Non-pigmented ciliary epithelial cell (primary cell): ENCODE data around the gene NCLN.
"Not testable (repeated sequence)": the region's sequence is repeated elsewhere in the genome, so short reads cannot be mapped to it uniquely, and the experiment has no call there.

Source experiments
- DNase-seq: peaks from one replicate; pipeline ENCODE4 v3.0.0-alpha.2; 2010; ENCODE audit warnings: low read depth

Gene NCLN

GRCh38 chr19:3198901-3199700 is 13.4 kb downstream of the NCLN start:
- DNase-seq, result no peak

DNA sequence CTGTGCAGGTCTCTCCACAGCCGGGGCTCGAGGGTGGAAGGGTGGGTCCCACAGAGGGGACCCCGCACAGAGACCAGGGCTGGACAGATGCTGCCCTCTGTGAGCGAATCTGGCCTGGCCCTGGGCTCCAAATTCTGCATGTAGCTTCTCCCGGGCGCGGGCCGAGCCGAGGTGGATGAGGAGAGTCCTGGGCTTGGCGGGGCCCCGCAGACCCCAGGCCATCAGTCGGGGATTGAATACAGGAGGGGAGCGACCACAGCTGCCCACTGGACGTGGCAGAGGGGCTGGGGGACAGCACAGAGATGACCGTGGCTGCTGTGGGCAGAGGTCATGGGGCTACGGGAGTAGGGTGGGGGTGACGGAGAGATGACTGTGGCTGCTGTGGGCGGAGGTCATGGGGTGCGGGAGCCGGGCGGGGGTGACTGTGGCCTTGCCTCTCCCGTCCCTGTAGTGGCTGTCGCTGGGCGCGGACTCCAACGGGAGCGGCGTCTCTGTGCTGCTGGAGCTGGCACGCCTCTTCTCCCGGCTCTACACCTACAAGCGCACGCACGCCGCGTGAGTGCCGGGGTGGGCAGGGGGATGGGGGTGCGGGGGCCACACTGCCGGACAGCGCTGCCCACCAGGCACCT is 15.5 kb downstream of the NCLN start:
- no peak for DNase-seq

DNA sequence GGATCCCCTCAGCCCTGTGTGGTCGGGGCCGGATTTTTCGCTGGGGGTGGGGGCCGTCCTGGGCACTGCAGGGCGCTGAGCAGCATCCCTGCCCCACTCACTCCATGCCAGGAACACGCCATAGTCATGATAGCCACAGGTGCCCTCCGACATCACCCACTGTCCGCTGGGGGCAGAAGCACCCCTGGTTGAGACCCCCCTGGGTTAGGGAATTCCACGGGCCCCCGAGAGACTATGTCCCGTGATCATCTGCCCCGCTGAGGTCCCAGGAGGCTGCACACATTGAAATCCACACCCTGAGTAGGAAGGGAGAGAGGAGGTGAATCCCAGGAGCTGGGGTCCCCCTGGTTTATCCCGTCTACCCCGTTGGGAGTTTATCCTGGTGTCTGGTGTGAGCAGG is 16.2 kb downstream of the NCLN start:
- no peak for DNase-seq

GRCh38 chr19:3202346-3202745 is 16.6 kb downstream of the NCLN start:
- no peak for DNase-seq

- DNase-seq, result not testable (repeated sequence)
These were observed 17.2 kb downstream of the NCLN start for GRCh38 chr19:3202895-3203294.

DNA sequence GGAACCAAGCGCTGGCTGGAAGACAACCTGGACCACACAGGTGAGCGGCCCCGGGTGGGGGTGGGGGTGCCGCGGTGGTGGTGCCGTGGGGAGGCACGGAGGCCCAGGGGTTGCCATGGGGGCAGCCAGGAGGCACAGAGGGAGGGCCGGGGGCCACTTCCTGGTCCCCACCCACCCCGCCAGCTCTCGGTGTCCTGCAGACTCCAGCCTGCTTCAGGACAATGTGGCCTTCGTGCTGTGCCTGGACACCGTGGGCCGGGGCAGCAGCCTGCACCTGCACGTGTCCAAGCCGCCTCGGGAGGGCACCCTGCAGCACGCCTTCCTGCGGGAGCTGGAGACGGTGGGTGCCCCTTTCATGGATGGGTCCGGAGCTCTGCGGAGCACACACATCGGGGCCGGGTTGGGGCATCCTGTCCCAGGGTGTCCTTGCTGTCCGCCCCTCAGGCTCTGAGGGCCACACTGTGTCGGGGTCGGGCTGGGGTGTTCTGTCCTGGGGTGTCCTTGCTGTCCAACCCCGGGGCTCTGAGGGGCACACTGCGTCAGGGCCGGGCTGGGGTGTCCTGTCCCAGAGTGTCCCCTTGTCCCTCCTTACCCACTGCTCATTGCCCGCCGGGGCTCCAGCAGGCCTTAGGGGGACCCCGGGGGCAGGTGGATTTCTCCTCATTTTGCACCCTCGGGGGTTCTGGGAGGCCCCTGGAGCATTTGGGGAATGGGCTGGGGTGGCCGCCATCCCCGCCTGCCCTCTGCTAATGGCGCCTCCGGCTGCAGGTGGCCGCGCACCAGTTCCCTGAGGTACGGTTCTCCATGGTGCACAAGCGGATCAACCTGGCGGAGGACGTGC is 18.3 kb downstream of the NCLN start:
- no peak for DNase-seq

GRCh38 chr19:3204646-3205275 is 19.0 kb downstream of the NCLN start:
- DNase-seq, result no peak

DNA sequence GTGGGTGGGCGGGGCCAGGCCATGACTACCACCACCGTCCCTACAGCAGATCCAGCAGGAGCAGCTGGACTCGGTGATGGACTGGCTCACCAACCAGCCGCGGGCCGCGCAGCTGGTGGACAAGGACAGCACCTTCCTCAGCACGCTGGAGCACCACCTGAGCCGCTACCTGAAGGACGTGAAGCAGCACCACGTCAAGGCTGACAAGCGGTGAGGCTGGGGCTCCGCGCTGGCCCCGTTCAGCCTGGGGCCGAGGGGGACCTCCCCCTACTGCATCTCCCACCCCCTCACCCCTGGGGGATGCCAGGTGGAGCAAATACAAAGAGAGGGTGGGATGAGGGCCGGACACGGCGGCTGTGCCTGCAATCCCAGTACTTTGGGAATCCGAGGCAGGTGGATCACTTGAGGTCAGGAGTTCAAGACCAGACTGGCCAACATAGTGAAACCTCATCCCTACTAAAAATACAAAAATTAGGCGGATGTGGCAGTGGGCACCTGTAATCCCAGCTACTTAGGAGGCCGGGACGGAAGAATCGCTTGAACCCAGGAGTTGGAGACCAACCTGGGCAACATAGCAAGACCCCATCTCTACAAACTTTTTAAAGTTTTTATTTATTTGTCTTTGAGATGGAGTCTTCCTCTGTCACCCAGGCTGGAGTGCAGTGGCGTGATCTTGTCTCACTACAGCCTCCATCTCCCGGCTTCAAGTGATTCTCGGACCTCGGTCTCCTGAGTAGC is 20.7 kb downstream of the NCLN start:
- DNase-seq, result no peak

- DNase-seq, result no peak
These were observed 21.9 kb downstream of the NCLN start for GRCh38 chr19:3207461-3208242.

DNA sequence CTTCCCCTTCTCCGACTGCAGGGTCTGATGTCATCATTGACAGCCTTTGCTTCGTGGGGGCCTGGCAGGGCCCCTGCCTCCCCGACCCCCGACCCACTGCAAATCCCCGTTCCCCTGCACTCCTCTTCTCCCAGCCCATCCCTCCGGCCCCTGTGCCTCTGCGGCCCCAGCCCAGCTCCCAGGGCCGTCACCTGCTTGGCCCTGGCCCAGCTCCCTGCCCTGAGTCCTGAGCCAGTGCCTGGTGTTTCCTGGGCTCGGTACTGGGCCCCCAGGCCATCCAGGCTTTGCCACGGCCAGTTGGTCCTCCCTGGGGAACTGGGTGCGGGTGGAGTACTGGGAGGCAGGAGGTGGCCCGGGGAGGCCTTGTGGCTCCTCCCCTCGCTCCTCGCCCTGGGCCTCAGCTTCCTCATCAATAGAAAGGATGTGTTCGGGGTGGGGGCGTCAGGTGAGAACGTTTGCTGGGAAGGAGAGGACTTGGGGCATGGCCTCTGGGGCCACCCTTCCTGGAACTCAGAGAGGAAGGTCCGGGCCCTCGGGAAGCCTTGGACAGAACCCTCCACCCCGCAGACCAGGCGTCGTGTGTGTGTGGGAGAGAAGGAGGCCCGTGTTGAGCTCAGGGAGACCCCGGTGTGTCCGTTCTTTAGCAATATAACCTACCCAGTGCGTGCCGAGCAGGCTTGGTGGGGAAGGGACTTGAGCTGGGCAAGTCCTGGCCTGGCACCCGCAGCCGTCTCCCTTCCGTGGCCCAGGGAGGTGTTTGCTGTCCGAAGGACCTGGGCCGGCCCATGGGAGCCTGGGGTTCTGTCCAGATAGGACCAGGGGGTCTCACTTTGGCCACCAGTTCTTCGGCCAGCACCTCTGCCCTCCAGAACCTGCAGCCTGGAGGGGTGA is 22.8 kb downstream of the NCLN start:
- DNase-seq, result no peak

DNA sequence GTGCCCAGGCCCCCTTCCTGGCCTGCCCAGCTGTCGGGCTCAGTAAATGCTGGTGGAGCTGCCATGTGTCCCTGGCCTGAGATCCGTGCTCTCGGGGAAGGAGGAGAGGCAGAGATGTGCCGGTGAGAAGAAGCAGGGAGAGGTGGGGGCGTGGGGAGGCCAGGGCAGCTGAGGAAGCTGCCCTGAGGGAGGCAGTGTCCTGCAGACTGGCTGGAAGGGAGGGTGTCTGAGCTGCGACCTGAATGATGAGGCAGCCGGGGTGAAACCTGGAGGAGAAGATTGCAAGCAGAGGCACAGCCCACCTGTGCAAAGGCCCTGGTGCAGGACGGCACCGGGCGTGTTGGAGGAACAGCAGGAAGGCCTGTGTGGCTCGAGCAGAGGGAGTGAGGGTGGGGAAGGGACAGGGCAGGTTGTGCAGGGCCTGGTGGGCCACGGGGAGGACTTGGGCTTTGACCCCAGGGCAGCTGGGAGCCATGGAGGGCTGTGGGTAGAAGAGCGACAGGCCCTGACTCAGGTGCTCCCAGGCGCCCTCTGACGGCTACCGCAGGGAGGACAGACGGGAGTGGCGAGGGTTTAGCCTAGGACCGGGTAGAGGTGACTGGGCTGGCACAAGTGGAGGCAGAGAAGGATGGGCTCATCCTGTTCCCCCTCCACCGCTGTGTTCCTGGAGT is 24.8 kb downstream of the NCLN start:
- no peak for DNase-seq

DNA sequence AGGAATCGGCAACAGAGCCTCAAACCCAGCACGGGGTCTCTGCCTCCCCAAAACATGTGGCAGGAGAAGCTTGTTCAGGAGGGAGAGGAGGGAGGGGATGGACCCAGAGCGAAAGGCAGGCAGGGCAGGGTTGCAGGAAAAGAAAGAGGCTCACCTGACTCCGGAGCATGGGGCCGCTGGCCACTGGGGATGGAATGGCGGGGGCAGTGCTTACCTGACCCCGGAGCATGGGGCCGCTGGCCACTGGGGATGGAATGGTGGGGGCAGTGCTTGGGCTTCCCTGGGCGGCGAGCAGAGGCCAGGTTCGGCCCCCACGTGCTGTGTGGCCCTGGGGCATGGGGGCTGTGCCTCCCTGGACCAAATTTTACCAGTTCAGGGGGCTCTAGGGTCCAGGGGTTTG is 25.5 kb downstream of the NCLN start:
- DNase-seq, result no peak

DNA sequence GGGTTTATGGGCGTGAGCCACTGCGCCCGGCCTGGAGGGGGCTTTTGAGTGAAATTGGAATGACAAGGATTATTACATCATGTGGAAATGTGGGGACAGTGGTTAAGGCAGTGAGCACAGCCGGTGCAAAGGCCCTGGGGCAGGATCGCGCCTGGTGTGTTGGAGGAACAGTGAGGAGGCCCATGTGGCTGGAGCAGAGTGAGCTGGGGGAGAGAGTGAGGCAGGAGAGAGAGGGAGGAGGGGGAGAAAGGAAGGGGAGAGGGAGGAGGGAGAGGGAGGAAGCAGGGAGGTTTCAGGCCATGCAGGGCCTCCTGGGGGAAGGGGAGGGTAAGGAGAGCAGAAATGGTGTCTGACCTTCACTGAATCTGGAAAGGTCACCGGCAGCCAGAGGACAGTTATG is 27.4 kb downstream of the NCLN start:
- no peak for DNase-seq

- no peak for DNase-seq
These were observed 31.1 kb downstream of the NCLN start for GRCh38 chr19:3216874-3217273.

- DNase-seq, result no peak
These were observed 34.8 kb downstream of the NCLN start for GRCh38 chr19:3220576-3220975.

DNA sequence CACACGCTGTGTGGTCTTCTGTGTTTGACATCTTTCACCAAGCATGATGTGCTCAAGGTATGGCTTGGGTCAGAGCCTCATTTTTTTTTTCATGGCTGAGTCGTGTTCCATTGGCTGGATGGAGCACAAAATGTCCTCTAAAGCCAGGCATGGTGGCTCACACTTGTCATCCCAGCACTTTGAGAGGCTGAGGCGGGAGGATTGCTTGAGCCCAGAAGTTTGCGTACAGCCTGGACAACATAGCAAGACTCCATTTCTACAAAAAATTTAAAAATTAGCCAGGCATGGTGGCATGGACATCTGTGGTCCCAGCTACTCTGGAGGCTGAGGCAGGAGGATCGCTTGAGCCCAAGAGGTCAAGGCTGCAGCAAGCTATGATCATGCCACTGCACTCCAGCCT is 35.8 kb downstream of the NCLN start:
- not testable (repeated sequence) for DNase-seq

DNA sequence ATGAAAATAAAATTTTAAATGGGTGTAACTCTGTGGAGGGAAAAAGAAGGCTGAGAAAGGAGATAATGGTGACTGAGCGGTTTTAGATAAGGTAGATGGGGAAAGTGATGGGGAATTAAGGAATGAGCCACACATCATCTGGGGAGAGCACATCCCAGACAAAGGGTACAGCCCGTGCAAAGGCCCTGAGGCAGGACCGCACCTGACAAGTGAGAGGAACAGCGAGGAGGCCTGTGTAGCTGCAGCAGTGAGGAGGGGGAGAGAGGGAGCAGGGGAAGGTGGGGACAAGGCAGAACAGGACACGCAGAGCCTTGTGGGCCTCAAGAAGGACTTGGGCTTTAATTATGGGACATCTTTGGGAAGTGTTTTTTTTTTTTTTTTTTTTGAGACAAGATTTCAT is 37.0 kb downstream of the NCLN start:
- no peak for DNase-seq

DNA sequence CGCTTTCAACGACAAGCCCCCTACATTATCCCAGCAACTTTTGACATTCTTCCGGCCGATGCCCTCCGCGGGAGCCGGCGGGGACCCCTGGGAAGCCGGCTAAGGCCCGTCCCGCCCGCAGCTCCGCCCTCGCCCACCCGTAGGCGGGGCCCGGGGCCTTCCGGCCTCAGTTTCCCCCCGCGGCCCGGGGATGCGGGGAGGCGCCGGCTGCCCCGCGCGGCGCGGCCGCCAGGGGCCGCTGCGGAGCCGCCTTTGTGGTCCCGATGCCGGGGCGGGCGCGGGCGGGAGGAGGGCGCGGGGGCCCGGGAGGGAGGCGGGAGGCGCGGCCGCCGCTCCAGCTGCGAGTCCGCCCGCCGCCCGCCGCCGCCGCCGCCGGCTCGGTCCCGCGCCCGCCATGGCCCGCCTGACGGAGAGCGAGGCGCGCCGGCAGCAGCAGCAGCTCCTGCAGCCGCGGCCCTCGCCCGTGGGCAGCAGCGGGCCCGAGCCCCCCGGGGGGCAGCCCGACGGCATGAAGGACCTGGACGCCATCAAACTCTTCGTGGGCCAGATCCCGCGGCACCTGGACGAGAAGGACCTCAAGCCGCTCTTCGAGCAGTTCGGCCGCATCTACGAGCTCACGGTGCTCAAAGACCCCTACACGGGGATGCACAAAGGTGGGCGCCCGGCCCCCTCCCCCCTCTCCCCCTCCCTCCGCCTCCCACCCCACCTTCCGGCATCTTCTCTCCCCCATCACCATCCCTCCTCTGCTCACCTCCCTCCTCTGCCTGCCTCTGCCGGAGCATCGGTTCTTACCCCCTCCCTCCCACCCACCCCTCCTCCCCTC is 38.8 kb downstream of the NCLN start, which contains the start of gene CELF5:
CELF5 (plus strand) TSS at position 316 of the 823 bp plus-strand sequence; CDS start at position 395, 79 bp downstream.
- no peak for DNase-seq
